Esophagus squamous epithelium (tissue), 4 donors: ENCODE measurements around the gene PSMD2.

Experiments used
- CTCF ChIP-seq, 6 experiments: fragments of 450-650 bp in 4 of 6; fragments of 200-600 bp in 2 of 6; sonication (generic) in 2 of 6; IDR thresholded peaks; one replicate each; pipeline ENCODE4 v1.5.1; 2016 to 2019; ENCODE audit warnings: antibody characterized with exemption in 6 of 6, mild to moderate bottlenecking in 4 of 6, moderate library complexity in 4 of 6
- POLR2A ChIP-seq, 4 donors: fragments of 450-650 bp; IDR thresholded peaks; one replicate each; pipeline ENCODE4 v1.6.1; 2017; ENCODE audit warnings: antibody characterized with exemption in 4 of 4, mild to moderate bottlenecking in 4 of 4, moderate library complexity in 3 of 4

DNA sequence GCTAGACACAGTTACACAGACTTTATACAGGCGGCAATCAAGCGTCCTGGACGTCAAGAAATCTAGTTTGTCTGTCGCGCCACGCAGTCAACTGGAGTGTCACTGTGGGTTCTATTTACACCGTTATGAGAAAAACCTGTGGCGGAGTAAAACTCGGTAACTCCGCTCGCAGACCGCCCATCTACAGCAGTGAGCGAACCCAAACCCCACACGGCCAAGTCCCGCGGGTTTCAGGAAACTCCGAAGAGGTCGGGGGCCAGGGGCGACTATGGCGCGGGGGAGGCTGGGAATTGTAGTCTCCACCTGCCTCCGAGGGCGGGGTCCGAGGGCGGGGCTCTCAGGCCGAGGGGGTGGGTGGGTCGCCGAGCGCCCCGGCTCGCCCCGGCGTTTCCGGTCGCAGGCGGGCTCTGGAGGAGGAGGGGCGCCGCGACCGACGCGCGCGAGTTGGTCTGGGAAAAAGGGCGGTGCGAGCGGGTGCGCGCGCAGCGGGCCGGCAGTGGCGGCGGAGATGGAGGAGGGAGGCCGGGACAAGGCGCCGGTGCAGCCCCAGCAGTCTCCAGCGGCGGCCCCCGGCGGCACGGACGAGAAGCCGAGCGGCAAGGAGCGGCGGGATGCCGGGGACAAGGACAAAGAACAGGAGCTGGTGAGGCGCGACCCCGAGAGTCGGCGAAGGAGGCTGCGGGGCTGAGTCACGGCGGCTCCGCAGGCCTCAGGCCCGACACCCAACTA lies at the start of gene PSMD2:
- TF ChIP-seq CTCF (IDR thresholded peaks at IDR 0.05) = peak in 1 of 6 experiments; percentile 6
- peak in 3 of 4 donors; percentile 68 to 85 (median 81) for TF ChIP-seq POLR2A (IDR thresholded peaks at IDR 0.05)
